IPS-18c (cell line): ENCODE measurements around the gene PCDHAC1.
"Not testable (repeated sequence)": the region's sequence is repeated elsewhere in the genome, so short reads cannot be mapped to it uniquely, and the experiment has no call there.

Experiments
- H3K4me3 ChIP-seq: 2 replicates; pipeline ENCODE4 v1.7.0; 2013; ENCODE audit warnings: low read depth, mild to moderate bottlenecking, low read length, moderate library complexity; ENCODE audit not compliant: insufficient read depth
- H3K9me3 ChIP-seq: one replicate; pipeline ENCODE4 v1.6.1; 2013; ENCODE audit warnings: mild to moderate bottlenecking, low read length, moderate library complexity; ENCODE audit not compliant: control insufficient read depth, insufficient read depth

Gene PCDHAC1

DNA sequence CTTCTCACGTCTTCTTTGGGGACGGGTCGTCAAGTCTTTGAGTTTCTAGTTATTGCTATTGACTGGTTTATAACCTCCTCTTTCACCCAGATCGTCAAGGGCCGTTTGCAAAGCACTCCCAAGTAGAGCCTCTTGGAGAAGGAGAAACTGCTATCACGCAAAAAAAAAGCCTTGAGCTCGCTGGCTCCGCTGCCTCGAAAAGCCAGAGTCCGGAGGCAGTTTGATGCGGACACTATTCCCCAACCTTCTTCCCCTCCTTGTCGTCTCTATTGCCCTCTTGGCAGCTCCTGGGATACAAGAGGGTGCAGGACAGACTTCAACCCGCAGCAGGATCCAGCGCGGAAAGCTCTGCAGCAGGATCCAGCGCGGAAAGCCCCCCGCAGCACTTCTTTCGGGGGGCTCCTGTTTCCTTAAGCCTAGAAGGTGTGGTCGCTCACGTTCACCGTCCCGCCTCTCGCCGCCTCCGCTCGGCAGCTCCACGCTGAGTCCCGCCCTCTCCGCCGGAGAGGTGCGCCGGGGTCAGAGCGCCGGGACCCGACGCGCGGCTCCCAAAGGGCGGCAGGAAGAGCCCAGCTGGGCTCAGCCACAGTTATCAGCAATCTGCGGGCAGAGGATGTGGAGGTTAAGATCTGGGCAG lies at the start of gene PCDHAC1:
Gene PCDHAC1 (plus strand): TSS at position 494 of the 637 bp plus-strand sequence. CDS start 594 bp downstream, outside the sequence.
- H3K4me3 ChIP-seq = peak within 1 kb of the TSS; percentile 79
- H3K9me3 ChIP-seq = peaks cover 3% of the 10 kb centered on the region

GRCh38 chr5:140876541-140877261 lies 49.4 kb upstream of the PCDHAC1 start:
- H3K4me3 ChIP-seq, H3K9me3 ChIP-seq: not testable (repeated sequence)

DNA sequence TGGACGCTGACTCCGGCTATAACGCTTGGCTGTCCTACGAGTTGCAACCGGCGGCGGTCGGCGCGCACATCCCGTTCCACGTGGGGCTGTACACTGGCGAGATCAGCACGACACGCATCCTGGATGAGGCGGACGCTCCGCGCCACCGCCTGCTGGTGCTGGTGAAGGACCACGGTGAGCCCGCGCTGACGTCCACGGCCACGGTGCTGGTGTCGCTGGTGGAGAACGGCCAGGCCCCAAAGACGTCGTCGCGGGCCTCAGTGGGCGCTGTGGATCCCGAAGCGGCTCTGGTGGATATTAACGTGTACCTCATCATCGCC lies 48.9 kb upstream of the PCDHAC1 start:
- no peak overlapping the region for H3K4me3 ChIP-seq
- H3K9me3 ChIP-seq = no peaks in the 10 kb centered on the region

DNA sequence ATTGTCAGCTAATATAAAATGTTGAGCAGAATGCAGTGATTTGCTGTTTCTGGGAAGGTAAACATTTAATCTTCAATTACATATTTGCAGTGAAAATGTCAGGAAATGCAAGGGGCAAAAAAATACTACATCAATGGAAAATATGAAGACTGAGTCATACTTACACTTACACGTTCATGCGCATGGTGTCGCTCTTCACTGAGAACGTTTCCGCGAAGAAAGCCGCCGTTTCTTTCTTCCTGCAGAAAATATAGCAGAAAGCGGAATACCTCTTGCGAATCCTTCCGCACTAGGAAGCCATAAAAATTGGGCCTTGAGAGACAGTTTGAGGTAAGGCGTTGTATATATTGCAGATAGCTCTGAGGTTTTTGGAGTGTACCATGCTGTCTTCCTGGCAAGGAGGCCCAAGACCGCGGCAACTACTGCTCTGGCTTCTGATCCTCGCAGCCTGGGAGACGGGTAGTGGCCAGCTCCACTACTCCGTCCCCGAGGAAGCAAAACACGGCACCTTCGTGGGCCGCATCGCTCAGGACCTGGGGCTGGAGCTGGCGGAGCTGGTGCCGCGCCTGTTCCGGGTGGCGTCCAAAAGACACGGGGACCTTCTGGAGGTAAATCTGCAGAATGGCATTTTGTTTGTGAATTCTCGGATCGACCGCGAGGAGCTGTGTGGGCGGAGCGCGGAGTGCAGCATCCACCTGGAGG lies 44.1 kb upstream of the PCDHAC1 start, which contains the start of gene PCDHA13:
Gene PCDHA13 (plus strand): TSS at position 236 of the 702 bp plus-strand sequence. CDS start 145 bp downstream, at position 381.
- H3K4me3 ChIP-seq = no peak within 1 kb of the TSS

DNA sequence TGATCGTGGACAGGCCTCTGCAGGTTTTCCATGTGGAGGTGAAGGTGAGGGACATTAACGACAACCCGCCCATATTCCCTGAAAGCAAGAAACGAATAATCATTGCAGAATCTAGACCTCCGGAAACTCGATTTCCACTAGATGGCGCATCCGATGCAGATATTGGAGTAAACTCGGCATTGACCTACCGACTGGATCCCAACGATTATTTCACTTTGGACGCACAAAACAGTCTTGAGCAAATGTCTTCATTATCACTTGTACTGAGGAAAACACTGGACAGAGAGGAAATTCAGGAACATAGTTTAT lies 43.6 kb upstream of the PCDHAC1 start:
- no peak overlapping the region for H3K4me3 ChIP-seq
- H3K9me3 ChIP-seq = no peaks in the 10 kb centered on the region

More for the DNA sequence above, 44.1 kb upstream of the PCDHAC1 start, which contains the start of gene PCDHA13:
- H3K9me3 ChIP-seq = no peaks in the 10 kb centered on the region

DNA sequence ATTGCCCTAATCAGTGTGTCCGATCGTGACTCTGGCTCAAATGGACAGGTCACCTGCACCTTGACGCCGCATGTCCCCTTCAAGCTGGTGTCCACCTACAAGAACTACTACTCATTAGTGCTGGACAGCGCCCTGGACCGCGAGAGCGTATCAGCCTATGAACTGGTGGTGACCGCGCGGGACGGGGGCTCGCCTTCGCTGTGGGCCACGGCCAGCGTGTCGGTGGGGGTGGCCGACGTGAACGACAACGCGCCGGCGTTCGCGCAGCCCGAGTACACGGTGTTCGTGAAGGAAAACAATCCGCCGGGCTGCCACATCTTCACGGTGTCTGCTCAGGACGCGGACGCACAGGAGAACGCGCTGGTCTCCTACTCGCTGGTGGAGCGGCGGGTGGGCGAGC lies 42.7 kb upstream of the PCDHAC1 start:
- no peak overlapping the region for H3K4me3 ChIP-seq
- no peaks in the 10 kb centered on the region for H3K9me3 ChIP-seq

DNA sequence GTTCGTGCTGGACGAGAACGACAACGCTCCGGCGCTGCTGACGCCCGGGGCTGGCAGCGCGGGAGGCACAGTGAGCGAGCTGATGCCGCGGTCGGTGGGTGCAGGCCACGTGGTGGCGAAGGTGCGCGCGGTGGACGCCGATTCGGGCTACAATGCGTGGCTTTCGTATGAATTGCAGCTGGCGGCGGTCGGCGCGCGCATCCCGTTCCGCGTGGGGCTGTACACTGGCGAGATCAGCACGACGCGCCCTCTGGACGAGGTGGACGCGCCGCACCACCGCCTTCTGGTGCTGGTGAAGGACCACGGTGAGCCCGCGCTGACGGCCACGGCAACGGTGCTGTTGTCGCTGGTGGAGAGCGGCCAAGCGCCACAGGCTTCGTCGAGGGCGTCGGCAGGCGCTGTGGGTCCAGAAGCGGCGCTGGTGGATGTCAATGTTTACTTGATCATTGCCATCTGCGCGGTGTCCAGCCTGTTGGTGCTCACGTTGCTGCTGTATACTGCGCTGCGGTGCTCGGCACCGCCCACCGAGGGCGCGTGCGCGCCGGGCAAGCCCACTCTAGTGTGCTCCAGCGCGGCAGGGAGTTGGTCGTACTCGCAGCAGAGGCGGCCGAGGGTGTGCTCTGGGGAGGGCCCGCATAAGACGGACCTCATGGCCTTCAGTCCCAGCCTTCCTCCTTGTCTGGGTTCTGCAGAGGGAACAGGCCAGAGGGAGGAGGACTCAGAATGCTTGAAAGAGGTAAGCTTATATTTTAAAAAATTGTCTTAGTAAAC lies 42.0 kb upstream of the PCDHAC1 start:
- no peak overlapping the region for H3K4me3 ChIP-seq
- H3K9me3 ChIP-seq = no peaks in the 10 kb centered on the region

DNA sequence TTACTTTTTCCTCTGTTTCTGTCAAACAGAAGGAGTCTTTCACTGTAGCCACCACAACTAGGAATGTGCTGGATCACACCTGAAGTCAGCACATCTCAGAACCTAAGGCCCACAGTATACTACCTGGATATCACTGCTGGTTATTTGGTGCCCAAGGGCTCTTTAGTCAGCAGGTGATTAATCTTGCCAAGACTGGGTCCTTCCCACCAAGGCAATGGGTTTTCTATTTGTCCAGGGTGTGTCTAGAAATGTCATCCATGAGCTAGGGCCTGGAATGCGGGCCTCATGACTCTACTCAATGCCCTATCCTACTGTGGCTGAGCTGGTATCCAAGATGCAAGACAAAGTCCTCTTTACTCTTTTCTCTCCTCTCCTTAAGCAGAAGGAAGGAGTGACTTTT lies 9.8 kb upstream of the PCDHAC1 start:
- Histone ChIP-seq H3K9me3 (no peaks in the 10 kb centered on the region), H3K4me3 (no peak overlapping the region)

DNA sequence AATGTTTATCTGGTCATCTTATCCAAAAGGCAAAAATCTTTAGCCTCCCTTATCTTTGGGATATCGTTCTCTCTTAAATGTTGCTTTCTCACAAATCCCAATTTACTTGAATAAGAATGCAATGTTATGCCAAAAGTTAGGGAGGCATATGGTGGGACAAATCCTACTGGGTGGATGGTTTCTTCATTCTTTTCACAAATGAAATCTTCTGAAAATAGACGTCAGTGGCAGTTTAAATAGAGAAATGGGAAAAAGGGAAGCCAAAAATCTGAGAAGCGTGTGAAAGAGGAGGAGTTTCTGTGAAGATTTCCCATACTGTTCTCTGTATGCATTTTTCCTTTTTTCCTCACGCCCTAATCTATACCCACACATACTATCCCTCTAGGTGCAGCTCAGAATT lies 2.5 kb upstream of the PCDHAC1 start:
- H3K4me3 ChIP-seq = no peak overlapping the region
- peaks cover 3% of the 10 kb centered on the region for H3K9me3 ChIP-seq

- Histone ChIP-seq H3K9me3 (peaks cover 3% of the 10 kb centered on the region), H3K4me3 (peak overlapping the region; percentile 79)
These were observed 536 bp downstream of the PCDHAC1 start for GRCh38 chr5:140926443-140927227.

DNA sequence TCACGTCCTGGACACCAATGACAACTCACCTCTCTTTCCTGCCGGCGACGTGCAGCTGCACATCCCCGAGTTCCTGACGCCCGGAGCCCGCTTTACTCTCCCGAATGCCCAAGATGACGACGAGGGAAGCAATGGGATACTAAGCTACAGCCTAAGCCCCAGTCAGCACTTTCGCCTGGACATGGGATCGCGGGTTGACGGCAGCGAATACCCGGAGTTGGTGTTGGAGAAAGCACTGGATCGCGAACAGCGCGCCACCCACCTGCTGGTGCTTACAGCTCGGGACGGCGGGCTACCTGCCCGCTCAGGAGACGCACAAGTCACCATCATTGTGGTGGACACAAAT lies 1.1 kb downstream of the PCDHAC1 start:
- Histone ChIP-seq H3K9me3 (peaks cover 3% of the 10 kb centered on the region), H3K4me3 (peak overlapping the region; percentile 79)

GRCh38 chr5:140934964-140935606 lies 9.0 kb downstream of the PCDHAC1 start:
- no peaks in the 10 kb centered on the region for H3K9me3 ChIP-seq

DNA sequence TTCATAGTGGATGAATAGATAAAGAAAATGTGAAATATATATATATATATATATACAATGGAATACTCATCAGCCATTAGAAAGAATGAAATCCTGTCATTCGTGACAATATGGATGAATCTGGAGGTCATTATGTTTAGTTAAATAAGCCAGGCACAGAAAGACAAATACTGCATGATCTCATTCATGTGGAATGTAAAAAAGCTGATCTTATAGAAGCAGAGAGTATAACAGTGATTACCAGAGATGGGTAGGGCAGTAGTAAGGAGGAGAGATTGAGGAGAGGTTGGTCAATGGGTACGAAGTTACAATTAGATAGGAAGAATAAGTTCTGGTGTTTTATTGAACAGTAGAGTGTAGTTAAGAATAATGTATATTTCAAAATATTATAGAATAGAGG lies 20.5 kb downstream of the PCDHAC1 start:
- Histone ChIP-seq H3K4me3 (no peak overlapping the region), H3K9me3 (no peaks in the 10 kb centered on the region)

More at GRCh38 chr5:140934964-140935606, 9.0 kb downstream of the PCDHAC1 start:
- H3K4me3 ChIP-seq = no peak overlapping the region

DNA sequence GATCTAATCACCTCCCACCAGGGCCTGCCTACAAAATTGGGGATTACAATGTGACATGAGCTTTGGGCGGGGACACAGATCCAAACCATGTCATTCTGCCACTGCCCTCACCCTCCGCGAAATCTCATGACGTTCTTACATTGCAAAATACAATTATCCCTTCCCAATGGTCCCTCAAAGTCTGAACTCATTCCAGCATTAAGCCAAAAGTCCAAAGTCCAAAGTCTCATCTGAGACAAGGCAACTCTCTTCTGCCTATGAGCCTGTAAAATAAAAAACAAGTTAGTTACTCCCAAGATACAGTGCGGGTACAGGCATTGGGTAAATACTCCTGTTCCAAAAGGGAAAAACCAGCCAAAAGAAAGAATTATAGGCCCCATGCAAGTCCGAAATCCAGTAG lies 25.5 kb downstream of the PCDHAC1 start:
- Histone ChIP-seq H3K9me3 (no peaks in the 10 kb centered on the region), H3K4me3 (no peak overlapping the region)

- Histone ChIP-seq H3K9me3 (no peaks in the 10 kb centered on the region), H3K4me3 (no peak overlapping the region)
These were observed 27.1 kb downstream of the PCDHAC1 start for GRCh38 chr5:140953234-140953633.

GRCh38 chr5:140962190-140962589 lies 36.1 kb downstream of the PCDHAC1 start:
- Histone ChIP-seq H3K9me3 (no peaks in the 10 kb centered on the region), H3K4me3 (no peak overlapping the region)
